Activated CD4-positive, CD25-positive, alpha-beta regulatory T cell (primary cell): Measurements from ENCODE around the gene HIVEP3.

Experiments
- DNase-seq, 4 experiments: peaks; one replicate each; lab custom pipeline; 2025; lab: John Stamatoyannopoulos, UW

Gene HIVEP3

DNA sequence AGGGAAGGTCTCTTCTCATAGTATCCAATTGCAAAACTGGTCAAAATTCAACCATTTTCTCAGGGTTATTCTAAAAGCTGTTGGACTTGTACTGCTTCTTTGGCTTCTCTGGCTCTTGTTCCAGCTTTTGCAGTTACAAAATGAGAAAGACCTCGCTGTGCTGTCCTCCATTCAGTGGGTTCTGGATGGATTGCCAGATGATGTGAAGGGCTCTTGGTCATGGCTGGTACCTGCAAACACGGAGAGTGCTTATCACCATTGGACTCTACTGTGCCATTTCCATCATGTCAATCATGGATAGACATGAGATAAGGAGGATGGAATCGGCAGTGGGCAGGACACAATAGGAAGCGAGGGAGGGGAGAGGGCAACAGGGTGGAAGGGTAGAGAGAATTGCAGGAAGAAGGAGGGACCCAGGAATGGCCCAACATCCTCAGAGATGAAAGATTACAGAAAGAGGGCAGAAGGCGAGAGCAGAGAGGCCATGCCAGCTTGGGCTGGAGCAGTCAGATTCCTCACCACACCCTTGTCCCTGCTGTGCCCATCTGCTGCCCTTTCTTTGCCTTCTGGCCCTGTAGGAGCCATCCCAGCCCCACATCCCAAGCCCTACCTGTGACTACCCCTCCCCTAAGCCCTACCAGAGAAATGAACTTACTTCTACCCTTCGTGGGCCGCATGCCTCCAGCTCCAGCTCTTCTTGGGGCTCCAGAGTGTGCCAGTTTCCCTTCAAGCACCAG lies 70.3 kb downstream of the HIVEP3 start:
- DNase-seq, result no peak

DNA sequence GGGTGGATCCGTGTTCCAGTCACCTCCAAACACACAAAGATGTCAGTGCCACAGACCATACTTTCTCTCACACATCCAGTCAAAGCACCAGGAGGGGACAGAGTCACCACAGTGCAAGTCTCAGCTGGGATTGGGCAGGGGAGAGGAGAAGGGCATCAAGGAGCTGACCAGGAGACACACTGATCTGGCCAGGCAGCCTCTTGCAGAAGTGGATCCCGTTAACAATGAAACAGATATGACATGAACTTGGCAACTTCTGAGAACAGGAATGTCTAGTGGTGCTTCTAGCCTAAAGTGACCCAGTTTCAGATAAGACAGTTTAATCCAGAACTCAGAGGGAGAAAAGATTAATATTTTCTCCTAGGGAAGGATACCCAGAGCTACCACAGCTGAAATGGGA lies 71.0 kb downstream of the HIVEP3 start:
- no peak for DNase-seq

DNA sequence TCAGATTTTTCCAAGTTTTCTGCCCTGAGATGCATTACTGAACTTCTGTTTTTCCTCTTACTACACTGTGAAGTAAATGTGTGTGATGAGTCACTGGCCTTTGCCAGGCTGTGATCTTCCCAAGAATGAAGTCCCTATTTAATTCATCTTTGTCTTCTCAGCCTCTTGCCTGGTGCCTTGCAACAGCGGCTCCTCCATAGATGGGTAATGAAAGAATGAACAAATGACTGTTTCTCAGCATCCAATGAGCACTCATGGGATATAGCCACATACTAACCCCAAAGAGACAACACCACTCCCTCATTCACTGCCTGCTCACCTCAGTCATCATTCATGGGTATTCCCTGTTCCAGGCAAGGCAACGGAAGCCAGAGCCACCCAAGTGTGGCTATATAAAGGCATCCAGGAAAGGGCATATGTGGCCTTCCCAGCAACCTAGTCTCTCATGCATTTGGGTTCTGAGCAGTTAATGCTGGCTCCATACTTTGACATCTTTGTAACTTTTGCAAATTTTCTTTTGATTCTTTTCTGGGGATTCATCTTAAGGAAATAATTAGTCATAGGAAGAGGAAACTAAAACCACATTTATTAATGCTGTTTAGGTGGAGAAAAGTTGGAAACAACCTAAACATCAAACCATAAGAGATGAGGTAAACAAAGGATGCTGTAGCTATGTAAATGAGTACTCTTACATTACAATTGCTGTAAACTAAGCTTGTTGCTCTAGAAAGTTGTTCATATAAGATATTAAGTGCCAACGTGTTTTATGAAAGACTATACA lies 71.9 kb downstream of the HIVEP3 start:
- DNase-seq, result no peak

DNA sequence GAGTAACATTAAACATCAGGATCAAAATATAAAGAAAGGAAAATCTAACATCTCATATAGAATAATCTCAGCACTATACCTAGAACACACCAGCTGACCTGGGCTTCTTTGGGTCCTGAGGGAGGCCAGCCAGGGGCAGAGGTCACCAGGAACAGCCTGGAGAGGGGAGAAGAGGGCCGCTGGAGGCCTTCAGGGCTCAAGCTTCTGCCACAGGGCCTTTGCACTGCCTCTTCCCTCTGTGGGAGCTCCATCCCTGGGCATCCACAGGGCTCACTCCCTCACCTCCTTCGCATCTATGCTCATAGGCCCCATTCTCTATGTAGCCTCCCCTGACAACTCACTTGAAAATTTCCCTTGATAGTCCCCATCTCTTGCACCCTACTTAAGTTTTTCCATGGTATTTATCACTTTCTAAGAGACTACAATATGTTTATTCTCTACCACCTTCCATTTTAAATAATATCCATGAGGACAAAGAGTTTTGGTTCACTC lies 73.9 kb downstream of the HIVEP3 start:
- DNase-seq, result no peak

DNA sequence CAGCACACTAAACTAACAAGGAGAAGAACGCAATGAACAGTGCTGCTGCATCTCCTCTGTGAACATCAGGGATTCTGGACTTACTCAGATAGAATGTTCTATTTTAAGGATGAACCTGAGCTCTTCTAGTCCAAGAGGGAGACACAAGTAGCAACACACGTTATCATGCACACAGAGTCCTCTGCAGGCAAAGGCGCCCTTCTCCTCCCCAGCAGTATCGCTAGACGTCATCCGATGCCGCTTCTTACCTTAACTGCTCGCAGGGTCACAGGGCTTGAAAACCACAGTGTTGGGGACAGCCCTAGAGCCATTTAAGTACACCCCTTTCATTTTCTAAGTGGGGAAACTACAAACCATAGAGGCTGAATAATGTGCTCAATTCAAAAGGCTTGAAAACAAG lies 74.5 kb downstream of the HIVEP3 start:
- no peak for DNase-seq

DNA sequence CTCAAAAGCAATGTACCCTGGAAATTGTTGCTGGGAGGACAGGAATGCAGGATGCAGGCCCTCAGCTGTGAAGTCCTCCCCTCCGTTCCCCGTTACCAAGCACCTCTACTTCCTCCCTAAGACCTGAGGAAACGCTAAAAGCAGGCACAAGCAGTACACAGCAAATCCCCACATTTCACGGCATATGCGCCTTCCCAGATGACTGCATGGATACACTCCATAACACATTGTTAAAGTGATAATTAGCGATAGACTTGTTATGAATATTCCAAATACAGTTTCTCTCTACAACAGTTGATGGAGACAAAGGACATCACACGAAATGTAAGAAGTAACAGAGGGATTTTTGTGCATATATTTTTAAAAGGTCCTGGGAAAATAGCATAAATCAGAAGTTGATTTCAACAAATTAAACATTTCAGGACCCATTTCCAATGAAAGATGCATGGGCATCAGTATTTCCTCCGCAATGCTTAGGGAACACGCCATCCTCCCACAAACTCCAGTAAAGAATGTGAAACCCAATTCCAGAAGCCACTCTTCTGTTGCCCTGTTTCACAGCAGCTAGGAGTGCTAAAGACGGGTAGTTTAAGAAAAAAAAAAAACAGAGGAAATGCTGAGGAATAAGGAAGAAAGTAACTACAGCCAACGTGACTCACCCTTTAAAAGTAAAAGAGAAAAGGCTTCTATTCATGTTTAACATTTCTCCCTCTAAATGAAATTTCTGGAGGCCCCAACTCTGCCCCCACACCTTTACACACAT lies 75.5 kb downstream of the HIVEP3 start:
- DNase-seq, result no peak

DNA sequence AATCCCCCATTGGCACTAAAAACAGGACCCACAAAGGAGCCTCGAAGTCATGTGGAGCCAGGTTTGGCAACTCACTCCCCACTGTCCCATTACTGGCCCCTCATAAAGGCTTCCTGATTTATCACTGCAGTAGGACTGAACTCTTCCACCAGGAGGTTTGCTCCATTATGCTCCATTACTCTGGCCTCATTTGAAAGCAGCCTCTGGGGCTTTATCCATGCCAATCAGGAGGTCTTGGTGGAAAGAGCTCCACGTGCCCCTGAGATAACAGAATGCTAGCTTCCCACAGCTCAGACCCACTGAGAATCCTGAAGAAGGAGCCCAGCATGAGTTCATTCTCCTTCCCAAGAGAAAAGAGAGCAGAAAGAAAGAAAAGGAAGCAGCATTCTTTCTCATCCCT lies 76.4 kb downstream of the HIVEP3 start:
- no peak for DNase-seq

DNA sequence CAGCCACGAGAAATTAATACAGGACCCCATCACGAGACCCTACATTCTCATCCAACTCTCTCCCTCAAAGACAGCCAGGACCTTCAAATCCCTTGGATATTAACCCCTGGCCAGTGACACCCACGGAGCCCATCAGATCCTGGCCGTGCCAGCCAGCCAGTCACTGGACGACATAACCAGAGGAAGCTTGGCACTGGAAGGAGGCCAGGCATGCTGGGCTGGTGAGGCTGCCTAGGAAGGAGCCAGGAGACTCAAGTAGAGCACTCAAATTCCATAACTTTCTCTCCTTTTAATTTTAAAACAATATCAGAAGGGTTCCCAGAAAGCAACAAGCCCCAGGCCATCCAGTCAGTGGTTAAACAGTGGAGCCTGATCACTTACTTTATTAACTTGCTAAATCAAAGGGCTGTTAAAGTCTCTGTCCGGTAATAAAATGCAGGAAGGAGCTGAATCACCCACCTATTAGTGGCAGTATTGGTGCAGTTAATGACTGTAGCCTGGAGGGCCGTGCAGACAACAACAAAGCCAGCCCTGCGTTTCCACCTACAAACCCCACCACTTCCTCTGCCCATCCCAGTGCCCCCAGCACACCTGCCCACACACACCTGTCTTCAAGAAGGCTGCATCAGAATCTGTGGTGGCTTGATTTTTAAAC lies 78.0 kb downstream of the HIVEP3 start:
- no peak for DNase-seq

DNA sequence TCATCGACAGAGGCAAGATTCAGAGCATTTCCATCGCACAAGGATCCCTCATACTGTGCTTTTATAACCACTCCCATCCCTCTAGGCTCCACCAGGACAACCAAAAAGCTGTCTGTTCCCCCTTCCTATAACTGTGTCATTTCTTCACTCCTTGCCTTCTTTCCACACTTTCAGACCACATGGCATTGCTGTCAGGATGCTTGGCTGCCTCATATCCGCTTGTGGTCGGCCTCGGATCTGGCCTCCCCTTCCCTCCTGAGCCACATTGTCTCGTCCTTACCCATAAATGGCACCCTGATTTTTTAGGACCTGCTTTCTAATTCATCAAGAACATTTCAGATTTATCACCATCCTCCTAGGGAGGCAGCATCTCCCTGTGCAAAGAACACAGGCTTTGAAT lies 80.5 kb downstream of the HIVEP3 start:
- no peak for DNase-seq

DNA sequence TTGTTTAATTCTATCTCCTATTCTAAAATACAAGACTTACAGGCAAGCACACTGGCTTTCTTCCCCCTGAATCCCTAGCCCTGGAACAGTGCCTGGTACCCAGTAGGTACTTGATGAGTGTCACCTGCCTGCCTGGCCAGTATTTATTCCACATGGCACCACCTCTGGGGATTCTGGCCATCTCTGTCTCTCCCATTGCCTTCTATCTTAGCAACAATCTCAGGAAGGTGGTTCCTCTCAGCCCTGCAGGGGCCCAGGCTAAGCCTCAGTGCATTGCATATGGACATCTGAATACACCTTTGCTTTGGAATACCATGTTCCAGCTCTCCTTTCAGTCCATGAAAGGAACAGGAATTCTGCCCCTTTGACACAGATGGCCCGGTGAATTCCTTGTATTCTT lies 81.0 kb downstream of the HIVEP3 start:
- DNase-seq, result no peak

DNA sequence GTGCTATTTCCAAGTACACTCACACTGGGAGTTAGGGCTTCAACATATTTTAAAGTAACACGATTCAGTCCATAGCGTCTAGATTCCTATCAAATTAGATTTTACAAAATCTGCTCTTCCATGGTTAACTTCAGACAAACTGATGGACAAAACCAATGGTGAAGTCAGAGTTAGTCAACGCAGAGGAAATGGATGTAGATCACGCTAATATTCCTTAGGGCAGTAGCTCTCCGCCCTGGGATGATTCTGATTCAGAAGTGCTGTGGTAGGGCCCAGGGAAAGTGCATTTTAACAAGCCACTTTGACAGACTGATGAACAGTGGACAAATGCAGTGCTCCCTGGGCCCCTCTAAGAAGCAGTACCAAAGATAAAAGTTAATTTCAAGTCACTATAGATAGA lies 83.2 kb downstream of the HIVEP3 start:
- DNase-seq, result no peak

DNA sequence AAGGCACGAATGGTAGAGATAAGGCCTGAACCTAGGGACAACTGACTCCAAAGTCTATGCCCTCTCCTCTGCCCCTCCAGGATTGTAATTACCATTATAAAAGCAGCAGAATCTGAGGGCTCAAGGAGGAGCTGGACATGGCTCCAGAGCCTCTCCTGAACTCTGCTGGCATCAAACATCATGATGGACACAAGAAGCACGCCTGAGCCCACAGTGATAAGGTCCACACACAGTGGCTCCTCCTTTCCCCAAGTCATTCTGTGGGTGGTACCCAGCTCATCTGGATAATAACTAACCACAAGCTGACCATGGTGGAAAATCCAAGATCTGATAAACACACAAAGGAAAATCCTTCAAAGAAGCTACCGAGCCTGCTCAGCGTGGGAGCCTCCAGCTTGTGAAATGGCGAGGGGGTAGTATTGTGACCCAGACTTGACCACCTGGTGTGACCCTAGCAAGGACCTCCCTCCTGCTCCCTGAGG lies 85.2 kb downstream of the HIVEP3 start:
- no peak for DNase-seq

DNA sequence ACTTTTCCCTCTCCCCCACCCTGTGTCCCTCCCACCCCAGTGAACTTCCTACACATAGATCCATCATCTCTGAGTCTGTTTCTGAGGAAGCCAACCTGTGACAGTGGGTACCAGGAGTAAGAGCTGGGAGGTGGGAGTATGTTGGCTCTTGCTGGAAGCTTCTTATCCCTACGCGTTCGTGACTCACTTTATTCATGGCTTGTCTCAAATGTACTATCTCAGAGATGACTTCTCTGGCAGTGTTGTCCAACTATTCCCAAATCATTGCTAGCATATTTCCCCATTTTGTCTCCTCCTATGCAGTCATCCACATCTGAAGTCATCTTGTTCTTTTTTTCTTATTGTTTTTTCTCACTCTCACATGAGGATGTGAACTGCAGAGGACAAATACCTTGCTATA lies 88.0 kb downstream of the HIVEP3 start:
- DNase-seq, result no peak

DNA sequence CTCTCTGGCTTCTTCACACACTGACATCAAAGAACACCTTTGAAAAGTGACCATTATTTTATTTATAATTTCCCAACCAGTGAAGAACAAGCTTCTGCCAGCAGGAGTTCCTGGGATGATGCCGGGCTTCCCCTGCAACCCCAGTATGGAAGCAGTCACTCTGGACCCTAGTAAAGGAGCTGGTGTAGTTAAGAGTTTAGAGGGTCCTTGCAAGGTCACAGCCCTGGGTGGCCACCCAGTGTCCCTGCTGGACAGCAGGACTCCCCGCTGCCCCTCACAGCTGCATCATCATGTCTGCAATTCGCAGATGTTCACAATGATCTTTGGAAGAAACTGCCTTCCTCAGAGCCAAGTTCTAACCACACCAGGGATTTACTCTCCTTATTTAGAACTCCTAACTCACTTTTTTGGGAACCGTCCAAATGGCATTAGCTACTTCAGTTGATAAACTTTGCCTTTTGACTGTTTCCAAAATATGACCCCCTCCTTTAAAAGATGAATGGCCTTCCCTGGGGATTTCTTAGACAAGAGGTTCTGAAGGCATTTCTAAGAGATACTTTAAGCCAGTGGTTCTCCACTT lies 90.6 kb downstream of the HIVEP3 start:
- no peak for DNase-seq

DNA sequence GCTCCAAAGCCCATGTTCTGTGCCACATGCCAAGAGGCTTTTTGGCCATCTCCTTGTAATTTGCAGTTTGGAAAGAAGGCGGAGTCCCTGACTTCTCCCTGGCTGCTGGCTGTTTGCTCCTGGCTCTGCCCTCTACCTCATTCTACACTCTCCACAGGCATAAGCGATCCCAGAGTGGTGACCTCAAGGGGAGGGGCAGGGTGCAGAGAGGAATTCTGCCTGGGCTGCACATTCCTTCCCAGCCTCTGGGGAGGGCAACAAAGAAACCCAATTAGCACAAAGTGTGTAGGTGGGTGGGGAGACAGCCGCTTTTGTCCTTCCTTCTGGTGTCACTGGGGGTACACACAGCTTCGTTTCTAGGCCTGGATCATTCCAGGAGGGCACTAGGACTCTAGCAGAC lies 95.3 kb downstream of the HIVEP3 start:
- DNase-seq, result no peak

DNA sequence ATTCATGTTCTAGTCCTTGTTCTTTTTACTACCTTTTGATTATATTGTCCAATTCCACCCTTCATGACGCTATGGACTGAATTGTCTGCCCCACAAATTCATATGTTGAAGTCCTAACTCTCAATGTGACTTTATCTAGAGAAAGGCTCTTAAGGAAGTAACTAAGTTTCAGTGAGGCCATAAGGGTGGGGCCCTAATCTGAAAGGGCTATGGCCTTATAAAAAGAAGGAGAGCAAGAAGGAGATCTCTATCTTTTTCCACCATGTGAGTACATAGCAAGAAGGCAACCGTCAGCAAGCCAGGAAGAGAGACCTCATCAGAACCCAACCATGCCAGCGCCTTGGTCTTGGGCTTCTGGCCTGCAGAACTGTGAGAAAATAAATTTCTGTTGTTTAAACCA lies 95.9 kb downstream of the HIVEP3 start:
- DNase-seq, result no peak

DNA sequence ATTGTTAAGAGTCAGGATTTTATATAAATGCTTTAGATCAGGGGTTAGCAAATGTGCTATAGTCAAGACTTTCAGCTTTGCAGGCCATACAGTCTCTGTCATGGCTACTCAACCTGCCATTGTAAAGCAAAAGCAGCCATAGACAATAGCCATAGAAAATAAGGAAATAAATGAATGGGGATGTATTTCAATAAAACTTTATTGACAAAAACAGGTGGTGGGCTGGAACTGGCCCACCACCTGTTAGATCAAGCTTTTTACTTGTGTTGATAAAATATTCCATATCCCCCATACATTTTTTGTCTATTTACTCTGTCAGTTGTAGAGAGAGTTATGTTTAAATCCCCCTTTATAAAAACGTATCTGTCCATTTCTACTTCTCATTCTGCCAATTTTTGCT lies 98.9 kb downstream of the HIVEP3 start:
- no peak for DNase-seq

DNA sequence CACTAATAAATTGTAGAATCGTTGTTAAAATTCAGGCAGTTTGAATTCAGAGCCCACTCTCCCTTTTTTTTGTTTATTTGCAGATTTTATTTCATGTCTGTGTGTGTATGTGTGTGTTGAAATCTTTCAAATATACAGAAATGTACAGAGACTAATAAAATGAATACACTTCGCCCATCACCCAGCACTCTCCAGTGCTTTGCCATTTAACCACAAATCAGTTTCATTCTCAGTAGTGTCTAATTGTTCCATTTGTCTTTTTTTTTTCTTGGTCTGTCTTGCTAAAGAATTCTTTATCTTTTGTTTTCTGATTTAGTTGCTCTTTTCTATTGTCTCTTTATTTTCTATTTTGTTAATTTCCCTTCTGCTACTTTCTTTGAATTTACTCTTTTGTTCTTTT lies 99.7 kb downstream of the HIVEP3 start:
- no peak for DNase-seq

DNA sequence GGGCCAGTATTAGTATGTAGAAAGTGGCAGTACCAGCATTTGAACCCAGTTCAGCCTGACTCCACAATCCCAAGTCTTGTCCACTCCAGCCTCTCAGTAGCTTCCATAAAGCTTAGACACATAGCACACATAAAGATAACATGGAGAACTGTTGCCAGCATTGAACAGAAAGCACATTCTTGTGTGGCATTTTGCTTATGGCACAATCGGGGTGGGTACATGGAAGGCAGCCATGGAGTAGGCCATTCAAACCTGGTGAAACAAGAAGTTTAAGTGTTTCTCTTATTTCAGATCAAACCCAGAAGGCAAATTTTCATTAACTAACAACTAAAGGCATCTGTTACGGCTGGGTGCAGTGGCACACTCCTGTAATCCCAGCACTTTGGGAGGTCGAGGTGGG lies 102.7 kb downstream of the HIVEP3 start:
- DNase-seq, result no peak

DNA sequence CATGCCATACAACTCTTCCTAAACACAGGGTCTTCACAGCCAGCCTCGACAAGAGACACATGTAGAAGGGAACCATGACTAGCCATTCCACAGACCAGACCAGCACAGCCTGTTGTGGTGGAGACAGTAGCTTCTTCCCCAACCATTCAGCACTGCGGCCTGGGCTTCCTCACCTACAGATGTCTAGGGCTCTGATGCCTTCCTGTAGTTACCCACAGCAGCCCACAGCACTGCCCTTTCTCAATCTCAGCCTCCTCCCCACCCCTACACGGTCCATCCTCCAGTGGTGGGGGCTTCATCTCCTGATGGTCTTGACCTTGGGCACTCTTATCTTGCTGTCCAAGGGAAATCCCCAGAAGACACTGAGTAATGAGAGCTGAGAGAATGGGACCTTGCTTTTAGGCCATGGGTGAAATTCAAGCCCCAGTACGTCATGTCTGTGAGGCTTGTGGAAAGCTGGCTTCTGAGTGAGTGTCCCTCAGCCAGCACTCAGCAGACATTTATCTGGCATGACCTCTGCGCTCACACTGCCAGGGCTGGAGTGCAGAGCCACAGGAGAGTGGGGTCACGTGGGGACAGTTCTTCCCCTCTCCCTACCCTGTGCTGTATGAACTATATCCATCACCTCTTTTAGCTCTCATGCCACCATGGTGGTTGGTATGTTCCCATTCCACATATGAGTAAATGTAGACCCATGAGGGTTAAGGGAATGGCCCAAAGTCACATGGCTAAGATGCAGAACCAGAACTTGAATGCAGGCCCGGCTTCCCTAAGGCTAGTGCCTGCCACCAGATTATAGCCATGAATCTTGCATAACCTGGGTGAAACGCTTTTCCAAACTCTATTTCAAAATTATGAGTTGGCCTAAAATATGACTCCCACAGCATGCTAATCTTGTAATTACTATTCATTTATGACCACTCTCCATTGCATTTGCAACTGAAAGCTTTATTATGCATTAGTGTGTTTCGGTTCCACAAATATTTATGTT lies 104.7 kb downstream of the HIVEP3 start:
- DNase-seq, result no peak

DNA sequence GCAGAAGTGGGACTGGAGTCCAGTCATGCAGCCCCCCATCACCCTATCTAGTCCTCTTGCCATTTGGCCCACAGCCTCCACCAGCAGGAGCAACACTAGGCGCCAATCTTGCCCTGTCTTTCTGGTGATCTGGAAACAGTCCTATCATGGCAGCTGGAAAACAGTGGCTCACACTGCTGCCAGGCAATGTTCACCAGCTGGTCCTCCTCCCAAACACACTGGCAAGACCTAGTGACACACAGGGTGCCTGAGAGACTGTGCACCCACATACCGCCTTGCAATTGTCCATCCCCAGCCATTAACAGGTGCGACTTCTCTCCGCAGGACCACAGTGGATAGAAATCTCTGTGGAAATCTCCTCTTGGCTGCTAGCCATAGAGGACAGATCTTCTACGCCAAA lies 105.5 kb downstream of the HIVEP3 start:
- no peak for DNase-seq
